Thyroid gland (tissue), 4 donors: ENCODE measurements around the gene IL2RA. TPM values are rescaled to one million over a fixed set of nuclear protein-coding genes. Genes with fewer than 3 reads are reported as not detected.
"Not testable (repeated sequence)": the region's sequence is repeated elsewhere in the genome, so short reads cannot be mapped to it uniquely, and the experiment has no call there.

Experiments used
- DNase-seq, 2 donors: peaks; one replicate each; pipeline ENCODE4 v3.0.0-alpha.2; 2019
- H3K27ac ChIP-seq, 3 donors: fragments of 200-600 bp; sonication (generic); 1 replicate in 2 of 3; 2 replicates in 1 of 3; pipeline ENCODE4 v1.5.1; 2016 to 2019; ENCODE audit warnings: mild to moderate bottlenecking in 1 of 3, moderate library complexity in 1 of 3
- H3K27me3 ChIP-seq: fragments of 200-600 bp; sonication (generic); one replicate; pipeline ENCODE4 v1.5.1; 2019
- H3K36me3 ChIP-seq, 2 donors: fragments of 200-600 bp; sonication (generic); one replicate each; pipeline ENCODE4 v1.5.1; 2016 to 2019
- H3K4me1 ChIP-seq, 2 donors: fragments of 200-600 bp; sonication (generic); one replicate each; pipeline ENCODE4 v1.5.1; 2017 to 2019
- H3K4me3 ChIP-seq, 3 donors: fragments of 200-600 bp; sonication (generic); replicated peaks in 1 of 3; 1 replicate in 2 of 3; 2 replicates in 1 of 3; pipeline ENCODE4 v1.5.1; 2016; ENCODE audit warnings: mild to moderate bottlenecking in 1 of 3
- H3K9me3 ChIP-seq: fragments of 200-600 bp; sonication (generic); one replicate; pipeline ENCODE4 v1.5.1; 2017
- POLR2A ChIP-seq, 2 donors: fragments of 450-650 bp; IDR thresholded peaks; one replicate each; pipeline ENCODE4 v1.6.1; 2017; ENCODE audit warnings: antibody characterized with exemption in 2 of 2, mild to moderate bottlenecking in 2 of 2, moderate library complexity in 1 of 2
- whole genome bisulfite sequencing, 2 donors: methylation state at CpG; one replicate each; pipeline ENCODE4 v1.1.5; 2017; 5-methylcytosine and 5-hydroxymethylcytosine counted together
- intact Hi-C: fragments of 100-400 bp; cut with DNase I; formaldehyde crosslinking; loops from one replicate; pipeline ENCODE4 v1.15.1; 2023
- total RNA-seq, 4 donors: library from RNA; depleted of rRNA; stranded (reverse); fragments of >200 nt; gene quantifications; one replicate each; pipeline ENCODE4 v1.2.3, GENCODE V29; 2016
- TF ChIP-seq, protein P1 (sequence below), 6 experiments: fragments of 200-600 bp in 3 of 6; fragments of 450-650 bp in 3 of 6; sonication (generic) in 3 of 6; IDR thresholded peaks; one replicate each; pipeline ENCODE4 v1.5.1; 2016 to 2019; ENCODE audit warnings: antibody characterized with exemption in 6 of 6, mild to moderate bottlenecking in 2 of 6, inconsistent platforms in 1 of 6, moderate library complexity in 1 of 6

The IL2RA gene
- total RNA-seq, 4 donors from 2014 or later = 1.7 to 11.3 (median 2.3) TPM

DNA sequence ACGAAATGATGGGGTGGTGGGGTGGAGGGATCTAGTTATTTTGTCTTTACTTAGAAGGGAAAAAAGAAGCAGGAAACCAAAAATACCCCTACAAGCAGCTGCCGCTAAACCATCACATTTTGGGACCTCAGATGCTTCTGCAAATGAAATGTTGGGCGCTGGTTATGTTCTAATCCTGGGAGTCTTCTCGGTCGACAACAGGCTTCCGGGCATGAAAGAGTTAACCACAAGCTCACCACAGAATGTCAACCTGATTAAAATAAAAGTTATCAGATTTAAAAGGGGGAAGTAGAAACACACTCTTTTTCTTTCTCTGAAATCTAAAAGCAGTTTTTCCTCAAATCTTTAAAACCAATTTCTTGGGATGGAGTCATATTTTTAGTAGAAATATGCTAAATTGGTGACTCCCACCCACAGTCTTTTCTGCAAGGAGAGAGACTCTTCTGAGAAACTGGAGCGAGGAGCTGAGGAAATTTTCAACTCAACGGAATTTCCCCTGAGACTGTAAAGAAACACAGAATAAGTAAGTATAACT is 16.8 kb downstream of the IL2RA start:
- Histone ChIP-seq H3K27ac (no peak overlapping the region), H3K4me3 (no peak overlapping the region), H3K9me3 (no peaks in the 10 kb centered on the region), H3K36me3 (no peaks in the 10 kb centered on the region), H3K4me1 (peaks cover 0 to 2% of the 10 kb centered on the region in 2 donors), H3K27me3 (no peaks in the 10 kb centered on the region)
- TF ChIP-seq POLR2A (IDR thresholded peaks at IDR 0.05) = no peak
- TF ChIP-seq, protein P1, sequence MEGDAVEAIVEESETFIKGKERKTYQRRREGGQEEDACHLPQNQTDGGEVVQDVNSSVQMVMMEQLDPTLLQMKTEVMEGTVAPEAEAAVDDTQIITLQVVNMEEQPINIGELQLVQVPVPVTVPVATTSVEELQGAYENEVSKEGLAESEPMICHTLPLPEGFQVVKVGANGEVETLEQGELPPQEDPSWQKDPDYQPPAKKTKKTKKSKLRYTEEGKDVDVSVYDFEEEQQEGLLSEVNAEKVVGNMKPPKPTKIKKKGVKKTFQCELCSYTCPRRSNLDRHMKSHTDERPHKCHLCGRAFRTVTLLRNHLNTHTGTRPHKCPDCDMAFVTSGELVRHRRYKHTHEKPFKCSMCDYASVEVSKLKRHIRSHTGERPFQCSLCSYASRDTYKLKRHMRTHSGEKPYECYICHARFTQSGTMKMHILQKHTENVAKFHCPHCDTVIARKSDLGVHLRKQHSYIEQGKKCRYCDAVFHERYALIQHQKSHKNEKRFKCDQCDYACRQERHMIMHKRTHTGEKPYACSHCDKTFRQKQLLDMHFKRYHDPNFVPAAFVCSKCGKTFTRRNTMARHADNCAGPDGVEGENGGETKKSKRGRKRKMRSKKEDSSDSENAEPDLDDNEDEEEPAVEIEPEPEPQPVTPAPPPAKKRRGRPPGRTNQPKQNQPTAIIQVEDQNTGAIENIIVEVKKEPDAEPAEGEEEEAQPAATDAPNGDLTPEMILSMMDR (IDR thresholded peaks at IDR 0.05) = no peak
- no peak for DNase-seq
- intact Hi-C loops = no loop called here
- 67 to 68% methylated on average over 8 of the region's 8 CpGs for WGBS, 2 donors

DNA sequence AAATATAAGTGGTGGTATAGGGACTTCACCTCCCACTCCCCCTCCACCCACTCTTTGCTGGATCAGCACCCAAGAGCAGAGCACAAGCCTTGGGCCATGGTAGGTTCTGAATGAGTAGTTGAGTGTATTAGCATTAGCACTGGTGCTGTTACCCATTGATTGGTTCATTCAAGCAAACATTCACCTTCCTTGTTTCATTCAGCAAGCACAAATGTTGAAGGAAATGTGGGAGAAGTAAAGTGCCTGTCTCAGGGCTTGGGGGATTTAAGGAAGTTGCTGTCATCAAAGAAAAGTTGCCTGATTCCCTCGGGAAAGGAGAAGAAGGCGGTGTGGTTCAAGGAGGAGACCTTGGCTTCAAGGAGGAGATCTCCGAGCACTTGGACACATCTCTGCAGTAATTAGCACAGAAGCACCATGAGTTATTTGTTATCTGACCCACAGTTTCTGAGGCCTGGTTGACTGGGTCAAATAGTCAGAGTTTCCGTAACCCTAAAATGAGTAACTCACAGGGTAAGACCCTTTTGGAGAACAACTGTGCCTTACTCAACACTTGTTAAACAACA is 17.3 kb downstream of the IL2RA start:
- intact Hi-C loops = no loop called here
- Histone ChIP-seq H3K27me3 (no peaks in the 10 kb centered on the region), H3K27ac (no peak overlapping the region), H3K4me1 (no peaks in the 10 kb centered on the region), H3K9me3 (no peaks in the 10 kb centered on the region), H3K4me3 (no peak overlapping the region), H3K36me3 (no peaks in the 10 kb centered on the region)
- 82 to 88% methylated on average over 4 of the region's 4 CpGs for WGBS, 2 donors
- DNase-seq = no peak
- TF ChIP-seq, protein P1 (IDR thresholded peaks at IDR 0.05) = no peak
- no peak for TF ChIP-seq POLR2A (IDR thresholded peaks at IDR 0.05)

DNA sequence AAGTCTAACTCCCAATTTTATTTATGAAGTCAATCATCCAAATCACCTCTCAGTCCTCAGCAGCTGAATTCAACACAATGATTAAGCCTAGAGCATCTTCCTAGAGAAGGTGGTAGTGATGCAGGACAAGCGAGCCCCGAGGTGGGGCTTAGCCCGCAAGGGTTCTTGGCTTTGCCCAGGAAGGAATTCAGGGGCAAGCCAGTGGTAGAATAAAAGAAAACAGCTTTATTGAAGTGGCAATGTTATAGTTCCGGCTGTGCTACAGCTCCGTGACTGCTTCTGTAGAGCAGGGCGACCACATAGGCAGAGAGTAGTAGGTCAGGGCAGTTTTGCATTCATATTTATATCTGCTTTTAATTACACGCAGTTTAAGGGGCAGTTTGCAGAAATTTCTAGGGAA is 18.1 kb downstream of the IL2RA start:
- Histone ChIP-seq H3K9me3 (no peaks in the 10 kb centered on the region), H3K27ac (no peak overlapping the region), H3K4me1 (no peaks in the 10 kb centered on the region), H3K27me3 (no peaks in the 10 kb centered on the region), H3K4me3 (no peak overlapping the region), H3K36me3 (no peaks in the 10 kb centered on the region)
- intact Hi-C loops = no loop called here
- TF ChIP-seq, protein P1 (IDR thresholded peaks at IDR 0.05) = no peak
- TF ChIP-seq POLR2A (IDR thresholded peaks at IDR 0.05) = no peak
- 75 to 79% methylated on average over 7 of the region's 7 CpGs for WGBS, 2 donors
- no peak for DNase-seq

DNA sequence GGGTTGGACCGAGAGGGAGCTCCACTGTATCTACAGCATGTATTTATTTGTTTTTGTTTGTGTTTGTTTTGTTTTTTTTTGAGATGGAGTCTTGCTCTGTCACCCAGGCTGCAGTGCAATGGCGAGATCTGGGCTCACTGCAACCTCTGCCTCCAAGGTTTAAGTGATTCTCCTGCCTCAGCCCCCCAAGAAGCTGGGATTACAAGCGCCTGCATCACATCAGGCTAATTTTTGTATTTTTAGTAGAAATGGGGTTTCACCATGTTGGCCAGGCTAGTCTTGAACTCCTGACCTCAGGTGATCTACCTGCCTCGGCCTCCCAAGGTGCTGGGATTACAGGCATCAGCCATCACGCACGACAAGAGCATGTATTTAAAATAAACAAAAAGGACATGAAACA is 18.8 kb downstream of the IL2RA start:
- H3K4me1 ChIP-seq, H3K27ac ChIP-seq, intact Hi-C loops, H3K9me3 ChIP-seq, H3K27me3 ChIP-seq, DNase-seq, H3K36me3 ChIP-seq, H3K4me3 ChIP-seq: not testable (repeated sequence)
- 89 to 93% methylated on average over 6 of the region's 6 CpGs for WGBS, 2 donors

DNA sequence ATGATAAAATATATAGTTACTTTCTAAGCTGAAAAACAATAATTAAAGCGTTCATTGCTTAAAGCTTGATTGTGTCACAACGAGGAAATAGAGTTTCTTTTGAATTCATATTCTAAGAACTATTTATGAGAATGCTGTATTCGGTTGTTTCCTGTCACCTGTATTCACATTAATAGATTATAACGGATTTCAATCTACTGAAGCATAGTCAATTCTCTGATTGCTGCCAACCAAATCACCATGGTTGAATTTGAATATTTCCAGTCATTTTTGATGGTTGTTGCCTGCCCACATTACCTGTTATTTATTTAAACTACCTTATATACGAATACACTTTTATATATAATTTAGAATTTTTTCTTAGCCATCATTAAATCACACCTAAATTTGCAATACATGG is 22.0 kb downstream of the IL2RA start:
- Histone ChIP-seq H3K9me3 (no peaks in the 10 kb centered on the region), H3K27me3 (no peaks in the 10 kb centered on the region), H3K4me3 (no peak overlapping the region), H3K27ac (no peak overlapping the region), H3K4me1 (no peaks in the 10 kb centered on the region), H3K36me3 (no peaks in the 10 kb centered on the region)
- no peak for DNase-seq
- TF ChIP-seq, protein P1 (IDR thresholded peaks at IDR 0.05) = no peak
- no peak for TF ChIP-seq POLR2A (IDR thresholded peaks at IDR 0.05)
- WGBS, 2 donors = 90 to 94% methylated on average over 5 of the region's 5 CpGs
- intact Hi-C loops = no loop called here
